ENCODE data around the gene TRIM46. TPM values are rescaled to one million over a fixed set of nuclear protein-coding genes. Genes with fewer than 3 reads are reported as not detected.

Gene TRIM46
- total RNA-seq, 1 experiment from 2014 or later, result 18.4 TPM

GRCh38 chr1:155124503-155125463, 48.9 kb upstream of the TRIM46 start:
- no CpG with 5 or more reads among the region's 16 CpGs for WGBS (ENCODE audit: extremely low coverage, insufficient read length, low lambda C conversion rate)
- H3K27ac Mint-ChIP-seq, result peak overlapping the region in 2 of 3 experiments; percentile 20 to 73; a peak in 1 of 7 replicates
- no peak overlapping the region for H3K9ac ChIP-seq (ENCODE audit: extremely low read depth, insufficient read length, low read length)

More at GRCh38 chr1:155124503-155125463, 48.9 kb upstream of the TRIM46 start:
- no peaks in the 10 kb centered on the region for H3K79me1 ChIP-seq (ENCODE audit: insufficient read depth, low read depth, low read length, poor library complexity, severe bottlenecking)
- H3K9me3 ChIP-seq (ENCODE audit: control insufficient read depth, low read depth, low read length), result no peaks in the 10 kb centered on the region
- peaks cover 34% of the 10 kb centered on the region; the same call in 1 of the 2 replicates for H3K27me3 ChIP-seq (ENCODE audit: insufficient read depth, low read length)
- no peak overlapping the region for H4K8ac ChIP-seq (replicated peaks; ENCODE audit: insufficient read length, low read depth, low read length)
- H4K91ac ChIP-seq (ENCODE audit: insufficient read length, low read depth, low read length), result no peak overlapping the region
- no peak overlapping the region for H3K14ac ChIP-seq (ENCODE audit: insufficient read depth, low read length)
- no peaks in the 10 kb centered on the region for H3K79me2 ChIP-seq (ENCODE audit: insufficient read depth, low read length)
- Mint-ChIP-seq H3K36me3 (ENCODE audit: insufficient read depth in 1 of 3, low read depth in 3 of 3) (no peaks in the 10 kb centered on the region; a peak in 1 of 7 replicates), H3K9me3 (no peaks in the 10 kb centered on the region; a peak in 1 of 5 replicates), H3K4me3 (peak overlapping the region in 1 of 2 experiments; percentile 61; a peak in 1 of 5 replicates), H3K4me1 (peaks cover 37 to 54% of the 10 kb centered on the region in 2 experiments), H3K27me3 (ENCODE audit: low read depth) (peaks cover 92% of the 10 kb centered on the region)
- no peak overlapping the region for H3K27ac ChIP-seq (ENCODE audit: insufficient read length, low read depth, low read length)
- no peaks in the 10 kb centered on the region; the same call in 1 of the 2 replicates for H3K4me1 ChIP-seq (ENCODE audit: insufficient read depth, low read length)
- H3K23ac ChIP-seq (ENCODE audit: insufficient read length, low read depth, low read length), result no peak overlapping the region
- no peak overlapping the region for H2BK120ac ChIP-seq (ENCODE audit: low read depth, low read length, poor library complexity, severe bottlenecking)
- peak; percentile 51 for DNase-seq
- H2BK12ac ChIP-seq (ENCODE audit: insufficient read length, low read depth, low read length), result no peak overlapping the region
- no peak overlapping the region for H2BK15ac ChIP-seq (ENCODE audit: low read depth, low read length)
- H2AK5ac ChIP-seq (ENCODE audit: insufficient read length, low read length), result no peak overlapping the region
- no peak overlapping the region for H3K18ac ChIP-seq (ENCODE audit: insufficient read length, low read depth, low read length)
- H4K5ac ChIP-seq (ENCODE audit: insufficient read length, low read depth, low read length), result no peak overlapping the region
- no peak overlapping the region for H2AFZ ChIP-seq (ENCODE audit: low read length)
- no peak overlapping the region for H3T11ph ChIP-seq (ENCODE audit: low read length)
- no peak overlapping the region for H3K4me2 ChIP-seq (ENCODE audit: insufficient read depth, insufficient read length, low read length)
- H2BK5ac ChIP-seq (ENCODE audit: insufficient read length, low read length), result no peak overlapping the region
- TF ChIP-seq CTCF (conservative IDR thresholded peaks at IDR 0.05), result no peak
- no peak overlapping the region for H2BK20ac ChIP-seq (ENCODE audit: low read depth, low read length, poor library complexity, severe bottlenecking)
- no peak overlapping the region for H3K4ac ChIP-seq (ENCODE audit: low read depth, low read length)
- H4K20me1 ChIP-seq (ENCODE audit: control insufficient read depth, insufficient read depth, insufficient read length), result peaks cover 2% of the 10 kb centered on the region
- H3K56ac ChIP-seq (ENCODE audit: insufficient read length, low read depth, low read length), result no peak overlapping the region
- peaks cover 23% of the 10 kb centered on the region for H3K23me2 ChIP-seq (ENCODE audit: insufficient read length, low read depth, low read length, poor library complexity, severe bottlenecking)

Data from H9 (cell line).